CD1c-positive myeloid dendritic cell (primary cell): Measurements from ENCODE around the gene ALOX5.
A peak's percentile ranks its signal among the peaks of the same experiment; 100 is the strongest.

Experiments used
- DNase-seq: peaks from one replicate; pipeline ENCODE4 v3.0.0-alpha.2; 2016; ENCODE audit errors: extremely low spot score

The ALOX5 gene

DNA sequence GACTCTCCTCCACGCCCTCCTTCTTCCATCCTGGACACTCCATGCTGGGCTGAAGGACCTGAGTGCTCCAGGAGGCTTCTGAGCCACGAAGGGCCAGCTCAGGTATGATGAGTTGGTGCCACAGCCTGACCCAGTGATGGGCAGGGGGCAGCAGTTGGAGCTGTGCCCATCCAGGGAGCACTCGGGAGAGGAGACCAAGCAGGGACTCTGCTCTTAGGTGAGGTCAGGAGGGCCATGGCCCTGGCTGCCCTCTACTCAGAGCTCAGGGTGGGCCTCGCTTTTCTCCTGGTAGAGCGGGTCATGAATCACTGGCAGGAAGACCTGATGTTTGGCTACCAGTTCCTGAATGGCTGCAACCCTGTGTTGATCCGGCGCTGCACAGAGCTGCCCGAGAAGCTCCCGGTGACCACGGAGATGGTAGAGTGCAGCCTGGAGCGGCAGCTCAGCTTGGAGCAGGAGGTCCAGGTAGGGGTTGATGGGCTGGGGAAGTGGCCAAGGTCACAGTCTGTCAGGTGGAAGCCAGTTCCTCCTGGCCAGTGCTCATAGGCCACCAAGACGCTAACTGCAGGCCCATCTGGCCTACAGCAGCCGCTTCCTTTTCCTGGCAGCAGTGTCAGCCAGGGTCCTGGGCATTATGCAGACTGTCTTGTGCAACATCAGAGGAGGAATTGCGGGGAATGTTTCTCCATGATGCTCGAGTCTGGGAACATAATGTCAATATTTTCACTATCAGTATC, 50.8 kb downstream of the ALOX5 start:
- DNase-seq, result peak; percentile 40

DNA sequence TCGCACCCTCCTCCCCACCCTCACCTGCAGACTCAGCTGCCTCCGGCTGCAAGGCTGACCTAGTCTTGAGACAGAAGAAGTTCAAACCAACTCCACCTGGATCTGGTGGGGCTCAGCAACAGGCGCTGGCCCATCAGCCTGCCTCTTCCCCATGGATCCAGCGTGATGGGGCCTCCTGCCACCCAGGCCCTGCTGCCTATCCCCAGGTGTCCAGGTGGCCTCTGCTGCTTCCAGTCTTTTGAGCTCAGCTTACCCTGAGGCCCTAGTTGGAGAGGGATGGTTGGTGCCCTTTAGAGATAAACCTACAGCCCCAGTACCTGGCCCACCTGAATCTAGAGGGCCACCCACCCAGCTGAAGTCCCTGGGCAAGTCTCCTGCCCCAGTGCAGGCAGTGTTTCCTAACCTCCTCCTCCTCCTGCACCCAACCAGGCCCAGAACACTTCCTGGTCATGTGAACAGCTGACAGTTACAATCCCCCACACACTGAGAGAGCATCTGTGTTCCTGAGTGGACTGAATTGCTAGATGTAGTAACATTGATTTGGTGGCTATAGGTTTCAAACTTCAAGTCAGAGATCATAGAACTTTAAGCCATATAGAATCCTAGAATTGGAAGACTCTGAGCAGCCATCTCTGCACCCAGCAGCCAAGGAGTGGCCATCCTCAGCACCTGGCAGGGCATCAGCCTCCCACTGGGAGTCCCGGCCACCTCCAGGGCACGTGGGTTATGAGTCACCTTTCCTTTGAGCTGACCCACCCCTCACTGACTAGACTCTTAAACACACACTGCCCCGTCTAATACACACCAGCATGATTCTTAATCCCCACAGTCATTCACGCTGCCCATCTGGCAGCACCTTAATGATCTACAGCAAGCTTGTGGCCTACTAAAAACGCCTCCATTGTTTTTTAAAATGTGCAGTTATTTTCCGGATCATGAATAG, 51.9 kb downstream of the ALOX5 start:
- no peak for DNase-seq

DNA sequence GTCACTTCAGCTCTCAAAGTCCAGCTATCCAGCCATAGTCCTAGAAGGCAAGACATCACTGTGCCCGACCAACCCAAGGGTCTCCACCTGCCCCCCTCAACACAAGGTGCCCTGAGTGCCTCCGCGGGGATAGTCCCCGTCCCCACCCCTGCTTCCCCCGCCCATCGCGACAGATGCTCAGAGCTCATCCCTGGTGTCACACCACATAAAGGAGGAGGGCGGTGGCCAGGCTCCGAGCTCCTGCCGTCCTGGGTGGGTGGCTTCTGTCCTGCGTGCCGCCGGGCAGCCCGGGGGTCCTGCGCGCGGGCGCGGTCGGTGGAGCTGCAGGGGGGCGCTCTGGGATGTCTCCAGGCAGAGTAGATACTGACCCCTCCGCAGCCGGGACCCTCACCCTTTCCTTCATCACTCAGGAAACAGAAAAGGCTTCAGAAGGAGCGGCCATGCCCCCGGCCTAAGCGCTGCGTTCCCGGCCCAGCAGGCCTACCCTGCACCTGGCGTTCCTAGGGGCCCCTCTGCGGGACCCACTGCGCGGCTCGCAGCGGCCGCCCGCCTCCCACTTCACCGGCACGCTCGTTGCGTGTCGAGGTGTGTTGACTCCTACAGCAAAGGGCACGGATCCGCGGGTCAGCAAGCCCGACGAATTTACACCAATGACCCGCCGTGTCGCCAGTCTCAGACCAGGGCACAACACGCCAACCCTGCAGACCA, 53.4 kb downstream of the ALOX5 start:
- DNase-seq, result no peak

DNA sequence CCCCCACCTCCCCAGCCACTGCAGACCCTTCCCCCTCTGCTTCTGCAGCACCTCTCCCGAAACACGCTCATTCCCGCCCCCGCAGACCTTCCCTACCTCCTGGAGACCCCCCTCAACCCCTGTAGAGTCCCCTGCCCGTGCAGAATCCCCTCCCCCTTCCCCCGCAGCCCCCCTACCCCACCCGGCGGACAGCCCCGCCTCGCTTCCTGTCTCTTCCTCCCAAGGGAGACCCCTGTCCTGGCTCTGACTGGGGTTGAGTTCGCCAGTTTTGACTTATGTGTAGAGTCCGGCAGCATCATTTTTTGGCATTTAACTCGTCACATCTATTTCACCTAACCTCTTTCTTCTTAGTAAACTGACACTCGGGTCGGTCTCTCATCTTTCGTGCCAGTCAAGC, 54.0 kb downstream of the ALOX5 start:
- DNase-seq, result no peak

DNA sequence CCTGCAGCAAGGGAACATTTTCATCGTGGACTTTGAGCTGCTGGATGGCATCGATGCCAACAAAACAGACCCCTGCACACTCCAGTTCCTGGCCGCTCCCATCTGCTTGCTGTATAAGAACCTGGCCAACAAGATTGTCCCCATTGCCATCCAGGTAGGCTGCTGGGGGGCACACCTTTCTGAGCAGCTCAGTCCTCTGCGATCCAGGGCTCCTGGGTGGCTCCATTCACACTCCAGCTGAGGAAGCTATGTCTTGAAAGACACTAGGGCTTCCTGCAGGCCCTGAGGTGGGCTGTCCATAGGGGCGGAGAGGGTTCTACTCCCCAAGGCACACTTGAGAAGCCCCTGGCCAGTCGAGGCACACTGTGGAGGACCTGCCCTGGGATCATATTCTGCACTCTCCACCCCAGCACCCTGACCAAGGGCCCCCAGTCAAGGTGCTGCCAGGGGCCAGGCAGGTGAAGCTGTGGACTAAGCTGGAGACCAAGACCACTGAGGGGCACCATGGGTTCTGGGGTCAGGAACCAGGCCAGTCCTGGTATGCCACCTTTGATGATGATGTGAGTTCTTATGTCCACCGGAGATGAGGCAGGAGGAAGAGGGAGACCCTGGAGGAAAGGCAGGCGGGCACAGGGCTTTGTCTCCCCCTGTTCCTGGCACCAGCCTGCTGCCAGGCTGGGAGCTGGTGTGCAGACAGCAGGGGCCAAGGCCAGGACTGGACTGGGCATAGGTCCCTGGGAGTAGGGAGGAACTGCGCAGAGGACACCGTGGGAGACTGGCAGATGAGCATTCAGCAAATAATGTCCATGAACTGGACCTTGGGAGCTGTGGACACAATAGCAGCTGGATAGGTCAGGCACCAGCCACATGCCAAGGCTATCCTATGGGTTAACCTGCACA, 54.8 kb downstream of the ALOX5 start:
- DNase-seq, result no peak

DNA sequence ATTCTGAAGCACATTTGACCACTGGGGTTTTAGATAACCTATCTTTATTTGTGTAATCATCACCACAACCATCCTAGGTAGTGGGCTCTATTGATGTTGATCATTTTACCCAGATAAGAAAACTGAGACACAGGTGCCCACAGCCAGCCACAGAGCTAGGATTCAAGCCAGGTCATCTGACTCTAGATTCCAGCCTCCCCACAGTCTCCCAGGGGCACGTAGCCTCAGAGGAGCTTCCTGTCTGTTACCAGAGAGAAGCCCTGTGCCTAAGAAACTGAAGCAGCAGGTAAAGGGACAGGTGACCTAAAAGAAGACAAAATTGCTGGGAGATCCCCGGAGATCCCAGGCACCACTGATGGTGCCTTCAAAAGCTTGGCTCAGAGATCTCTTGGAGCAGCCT, 55.8 kb downstream of the ALOX5 start:
- DNase-seq, result no peak

DNA sequence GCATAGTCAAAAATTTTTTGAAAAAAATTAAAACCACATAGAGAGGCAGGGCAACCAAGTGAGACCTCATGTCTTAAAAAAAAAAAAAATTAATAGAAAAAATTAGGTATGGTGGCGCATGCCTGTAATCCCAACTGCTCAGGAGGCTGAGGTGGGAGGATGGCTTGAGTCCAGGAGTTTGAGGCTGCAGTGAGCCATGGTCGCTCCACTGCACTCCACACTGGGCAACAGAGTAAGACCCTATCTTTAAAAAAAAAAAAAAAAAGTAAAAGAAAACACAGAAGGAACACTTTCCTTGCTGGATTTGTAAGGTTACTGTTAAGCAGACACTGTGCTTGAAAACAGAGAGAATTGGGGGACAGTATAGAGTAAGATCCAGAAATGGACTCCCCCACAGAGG, 58.1 kb downstream of the ALOX5 start:
- DNase-seq, result no peak

DNA sequence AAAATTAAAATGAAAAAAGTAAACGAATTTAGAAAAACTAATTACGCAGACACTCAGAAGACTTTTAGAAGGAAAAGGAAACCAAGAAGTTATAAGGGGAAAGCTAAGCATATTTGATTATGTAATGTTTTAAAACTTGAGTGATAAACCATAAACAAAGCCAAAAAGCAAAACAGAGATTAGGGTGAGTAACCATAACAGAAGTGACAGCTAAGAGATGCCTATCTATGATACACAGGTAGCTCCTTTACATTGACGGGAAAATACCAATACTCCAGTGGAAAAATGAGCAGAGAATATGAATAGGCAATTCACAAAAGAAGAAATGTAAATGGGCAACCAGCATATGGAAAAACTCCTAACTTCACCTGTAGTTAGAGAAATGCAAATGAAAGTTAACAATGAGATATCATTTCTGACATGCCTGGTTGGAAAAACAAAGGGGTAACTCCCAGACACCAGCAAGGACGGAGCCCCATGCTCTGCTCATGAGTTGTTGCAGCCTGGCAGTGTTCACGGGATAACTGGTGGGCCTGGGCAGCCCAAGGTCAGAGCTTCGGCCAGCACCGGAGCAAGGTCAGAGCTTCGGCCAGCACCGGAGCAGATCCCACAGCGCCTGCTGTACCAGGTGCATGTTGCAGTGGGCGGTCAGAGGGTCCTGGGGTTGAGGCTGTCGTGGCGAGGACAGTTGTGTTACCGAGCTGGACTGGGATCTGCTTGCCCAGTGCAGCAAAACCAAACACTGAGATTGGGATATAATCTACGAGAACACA, 58.9 kb downstream of the ALOX5 start:
- DNase-seq, result no peak

DNA sequence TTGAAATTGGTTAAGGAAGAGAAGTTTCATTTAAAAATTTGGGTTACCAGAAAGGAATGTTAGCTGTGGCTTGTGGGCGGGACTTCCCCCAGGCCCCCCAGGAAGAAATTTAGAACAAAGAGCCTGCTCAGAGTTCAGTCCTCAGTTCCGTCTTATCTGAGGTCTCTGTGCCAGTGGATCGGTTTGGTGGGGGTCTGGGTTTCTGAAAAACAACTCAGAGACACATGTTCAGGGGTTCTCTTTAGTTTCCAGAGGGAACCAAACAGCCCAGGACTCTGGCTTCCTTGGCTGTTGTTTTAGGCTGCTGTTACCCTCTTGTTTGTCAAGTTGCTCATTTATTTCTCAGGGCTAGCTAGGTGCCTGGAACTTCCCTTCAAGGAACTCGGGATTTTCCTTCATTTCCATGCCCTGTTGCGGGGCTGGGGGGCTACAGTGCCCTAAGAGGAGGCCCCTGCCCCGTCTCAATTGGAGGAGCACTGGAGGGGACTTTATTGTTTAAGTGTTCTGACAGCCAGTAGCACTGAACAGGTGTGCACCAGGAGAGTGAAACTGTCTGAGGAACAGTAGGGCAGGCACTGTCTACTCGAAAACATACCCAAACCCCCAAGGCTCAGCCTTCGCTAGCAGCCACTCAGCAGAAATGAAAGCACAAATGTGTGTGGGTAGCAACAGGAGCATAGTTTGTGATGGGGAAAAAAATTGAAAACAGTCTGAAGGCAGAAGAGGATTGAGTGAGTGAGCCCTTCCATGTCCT, 59.9 kb downstream of the ALOX5 start:
- DNase-seq, result no peak

DNA sequence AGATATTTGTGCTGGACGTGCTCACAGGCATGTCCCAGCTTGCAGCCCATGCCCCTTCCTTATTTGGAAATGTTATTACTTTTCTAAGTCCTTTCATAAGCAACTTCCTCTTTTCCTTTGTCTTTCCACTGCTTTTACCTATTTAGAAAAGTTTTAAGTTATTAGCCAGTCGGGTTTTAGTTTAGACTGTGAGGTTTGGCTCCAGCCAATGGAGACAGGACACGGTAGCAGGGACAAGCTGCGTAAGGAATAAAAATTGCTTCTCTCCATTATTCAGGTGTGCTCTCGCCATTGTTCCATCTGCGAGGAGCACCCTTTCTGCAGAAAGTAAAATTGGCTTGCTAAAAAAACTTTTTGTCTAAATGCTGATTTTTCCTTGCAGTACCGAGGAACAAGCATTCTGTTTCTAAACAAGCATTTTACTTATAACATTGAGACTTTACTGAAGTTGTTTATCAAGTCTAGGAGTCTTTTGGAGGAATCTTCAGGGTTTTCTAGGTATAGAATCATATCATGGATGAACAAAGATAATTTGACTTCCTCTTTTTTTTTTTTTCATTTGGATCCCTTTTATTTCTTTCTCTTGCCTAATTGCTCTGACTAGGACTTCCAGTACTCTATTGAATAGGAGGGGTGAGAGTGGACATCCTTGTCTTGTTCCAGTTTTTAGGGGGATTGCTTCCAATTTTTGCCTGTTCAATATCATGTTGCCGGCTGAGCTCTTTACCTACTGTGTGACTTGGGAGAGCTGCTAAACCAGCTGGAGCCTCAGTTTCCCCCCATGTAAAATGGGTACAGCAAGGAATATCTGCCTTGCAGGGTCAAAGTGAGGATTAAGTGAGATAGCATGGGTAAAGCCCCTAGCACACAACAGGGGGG, 63.8 kb downstream of the ALOX5 start:
- peak; percentile 31 for DNase-seq

DNA sequence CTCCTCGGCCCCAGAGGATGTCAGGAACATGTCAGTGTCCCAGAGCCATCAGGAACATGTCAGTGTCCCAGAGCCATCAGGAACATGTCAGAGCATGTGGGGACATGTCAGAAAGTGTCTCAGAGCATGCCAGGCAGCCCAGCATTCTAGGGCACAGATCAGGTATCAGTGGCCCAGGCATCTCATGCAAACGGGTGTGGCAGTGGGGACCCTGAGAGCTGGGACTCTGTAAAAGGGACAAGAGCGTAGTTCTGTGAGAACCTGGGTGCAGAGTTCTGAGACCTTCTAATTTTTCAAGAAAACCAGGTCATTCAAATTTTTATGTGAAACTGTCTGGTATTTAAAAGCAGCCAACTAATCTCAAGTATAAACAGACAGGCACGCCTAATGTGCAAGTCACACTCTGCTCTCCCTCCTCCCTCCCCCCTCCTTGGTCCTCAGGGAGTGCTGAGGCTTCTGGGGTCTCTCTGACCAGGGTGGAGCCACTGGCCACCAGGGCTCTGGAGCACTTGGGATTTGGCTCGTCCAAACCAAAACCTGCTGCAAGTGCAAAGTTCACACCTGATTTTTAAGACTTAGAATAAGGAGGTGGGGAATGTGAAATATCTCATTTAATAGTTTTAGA, 64.6 kb downstream of the ALOX5 start:
- DNase-seq, result no peak

DNA sequence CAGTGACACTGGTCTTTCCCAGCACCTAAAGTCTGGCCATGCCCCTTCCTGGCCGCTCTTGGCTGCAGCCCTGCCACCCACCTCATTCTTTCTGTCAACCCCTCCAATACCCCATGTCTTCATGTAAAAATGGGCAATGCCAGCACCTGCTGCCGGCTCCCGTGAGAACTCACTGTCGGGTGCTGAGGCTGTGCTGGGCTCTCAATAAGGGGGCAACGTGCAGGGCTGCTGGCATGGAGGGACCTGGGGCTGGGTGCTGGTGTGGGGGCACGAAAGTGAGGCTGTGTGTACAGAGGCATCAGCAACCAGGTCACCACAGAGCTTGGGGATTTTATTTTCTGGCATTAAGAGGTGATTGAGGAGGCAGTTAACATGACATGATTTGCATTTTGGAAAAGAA, 65.3 kb downstream of the ALOX5 start:
- no peak for DNase-seq

DNA sequence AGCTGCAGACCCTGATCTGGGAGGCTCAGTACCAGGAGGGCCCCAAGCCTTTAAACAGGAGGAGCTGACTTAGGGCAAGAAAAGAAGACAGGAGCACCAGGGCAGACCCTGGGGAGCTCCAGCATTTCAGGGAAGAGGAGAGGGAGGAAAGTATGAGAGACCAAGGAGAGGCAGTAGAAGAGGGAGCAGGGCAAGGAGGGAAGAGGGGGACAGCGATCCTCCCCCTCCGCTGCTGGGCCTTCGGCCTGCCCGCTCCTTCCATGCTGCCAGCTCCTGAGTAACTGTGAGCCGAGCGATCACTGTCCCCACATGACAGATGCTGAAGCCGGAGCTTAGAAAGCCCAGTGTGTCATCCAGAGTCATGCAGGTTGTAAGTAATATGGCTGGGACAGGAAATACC, 65.9 kb downstream of the ALOX5 start:
- no peak for DNase-seq

DNA sequence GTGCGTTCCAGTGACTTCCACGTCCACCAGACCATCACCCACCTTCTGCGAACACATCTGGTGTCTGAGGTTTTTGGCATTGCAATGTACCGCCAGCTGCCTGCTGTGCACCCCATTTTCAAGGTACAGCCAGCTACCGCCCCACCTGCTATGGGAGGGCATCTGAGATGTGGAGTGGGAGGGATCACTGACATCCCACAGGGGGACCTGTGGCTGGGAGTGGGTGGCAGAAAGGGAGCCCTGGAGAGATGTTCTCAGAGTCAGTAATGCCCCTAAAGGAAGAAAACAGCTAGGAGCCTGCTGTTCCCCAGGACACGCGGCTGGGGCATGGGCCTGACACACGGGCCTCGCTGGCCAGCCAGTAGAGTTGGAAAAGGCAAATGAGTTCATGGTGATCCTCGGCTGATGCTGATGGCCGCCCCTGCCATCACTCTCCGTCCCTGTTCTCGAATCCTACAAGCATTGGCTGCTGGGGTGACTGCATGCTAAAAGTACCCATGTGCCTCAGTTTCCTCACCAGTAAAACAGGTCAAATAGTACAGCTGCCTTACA, 66.6 kb downstream of the ALOX5 start:
- DNase-seq, result no peak

DNA sequence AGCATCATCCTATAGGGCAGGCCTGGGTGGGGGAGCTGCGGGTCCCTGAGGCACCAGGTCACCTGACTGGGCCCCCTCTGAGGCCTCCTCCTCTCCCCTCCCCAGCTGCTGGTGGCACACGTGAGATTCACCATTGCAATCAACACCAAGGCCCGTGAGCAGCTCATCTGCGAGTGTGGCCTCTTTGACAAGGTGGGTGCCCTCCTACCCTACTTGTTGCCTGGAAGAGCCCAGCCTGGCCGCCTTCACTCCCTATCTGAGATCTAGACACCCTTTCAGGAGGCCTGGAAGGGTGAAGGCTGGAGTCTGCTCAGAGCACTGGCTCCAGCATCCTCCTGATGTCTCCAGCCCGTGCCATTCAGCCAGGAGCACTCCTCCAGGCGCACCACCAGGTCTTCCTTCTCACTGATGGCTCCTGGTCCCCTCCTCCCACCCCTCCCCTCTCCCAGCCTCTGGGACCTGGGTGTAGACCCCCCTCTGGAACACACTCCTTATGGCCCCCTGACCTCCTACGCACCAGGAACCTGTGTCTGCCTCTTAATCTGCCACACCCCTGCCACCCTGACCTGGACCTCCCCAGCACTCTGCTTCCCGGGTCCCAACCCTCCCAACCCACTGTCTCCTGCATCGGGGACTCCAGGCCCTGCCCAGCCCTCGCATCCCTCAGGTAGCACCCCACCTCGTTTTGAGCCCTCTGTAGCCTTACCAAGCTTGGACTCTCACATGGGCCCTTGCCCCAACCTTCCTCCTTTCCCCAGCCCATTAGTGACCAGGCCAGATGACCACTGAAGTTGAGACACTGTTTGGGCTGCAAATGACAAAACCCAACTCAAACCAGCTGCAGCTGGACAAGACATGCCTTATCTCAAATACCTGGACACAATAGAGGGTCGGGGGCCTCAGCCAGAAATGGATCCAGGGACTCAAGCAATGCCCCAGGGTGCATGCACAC, 67.5 kb downstream of the ALOX5 start:
- no peak for DNase-seq

DNA sequence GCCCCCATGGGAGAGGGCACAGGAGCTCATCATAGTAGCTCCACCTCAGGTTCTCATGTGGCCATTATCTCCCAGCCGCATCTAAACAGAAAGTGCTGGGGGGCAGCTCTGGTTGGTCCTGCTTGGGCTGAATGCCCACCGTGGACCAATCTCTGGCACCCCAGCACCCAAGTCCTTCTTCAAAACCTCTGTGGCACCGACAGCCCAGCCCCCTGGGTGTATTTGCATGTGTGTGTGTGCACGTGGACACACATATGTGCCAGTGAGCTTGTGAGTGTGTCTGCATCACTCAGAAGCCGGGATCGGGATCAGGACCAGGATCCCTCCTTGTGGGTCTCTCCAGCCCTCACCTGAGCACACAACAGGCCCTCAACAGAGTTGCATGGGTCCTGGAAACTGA, 68.2 kb downstream of the ALOX5 start:
- DNase-seq, result no peak

DNA sequence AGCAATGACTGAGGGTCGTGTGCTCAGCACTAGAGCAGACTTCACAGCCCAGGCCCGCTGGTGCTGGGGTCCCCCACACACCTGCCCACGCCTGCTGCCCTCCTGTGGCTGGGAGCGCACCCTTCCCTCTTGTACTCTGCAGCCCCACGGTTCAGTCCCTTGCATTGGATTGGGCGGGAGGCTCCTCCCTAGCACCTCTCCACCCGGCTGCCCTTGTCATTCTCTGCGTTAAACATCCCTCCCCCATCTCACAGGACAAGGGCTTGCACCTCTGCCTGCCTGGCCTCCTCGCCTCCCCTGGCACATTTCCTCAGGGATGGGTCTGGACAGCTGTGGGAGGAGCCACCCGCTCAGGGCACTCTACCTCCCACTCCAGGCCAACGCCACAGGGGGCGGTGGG, 68.6 kb downstream of the ALOX5 start:
- no peak for DNase-seq
